NCI-H526 (cell line): Measurements from ENCODE around the gene BCAP31.
"Not testable (repeated sequence)": the region's sequence is repeated elsewhere in the genome, so short reads cannot be mapped to it uniquely, and the experiment has no call there.

ENCODE experiments used
- DNase-seq, 2 experiments: peaks; one replicate each; lab custom pipeline; 2025; lab: John Stamatoyannopoulos, UW

BCAP31 gene

DNA sequence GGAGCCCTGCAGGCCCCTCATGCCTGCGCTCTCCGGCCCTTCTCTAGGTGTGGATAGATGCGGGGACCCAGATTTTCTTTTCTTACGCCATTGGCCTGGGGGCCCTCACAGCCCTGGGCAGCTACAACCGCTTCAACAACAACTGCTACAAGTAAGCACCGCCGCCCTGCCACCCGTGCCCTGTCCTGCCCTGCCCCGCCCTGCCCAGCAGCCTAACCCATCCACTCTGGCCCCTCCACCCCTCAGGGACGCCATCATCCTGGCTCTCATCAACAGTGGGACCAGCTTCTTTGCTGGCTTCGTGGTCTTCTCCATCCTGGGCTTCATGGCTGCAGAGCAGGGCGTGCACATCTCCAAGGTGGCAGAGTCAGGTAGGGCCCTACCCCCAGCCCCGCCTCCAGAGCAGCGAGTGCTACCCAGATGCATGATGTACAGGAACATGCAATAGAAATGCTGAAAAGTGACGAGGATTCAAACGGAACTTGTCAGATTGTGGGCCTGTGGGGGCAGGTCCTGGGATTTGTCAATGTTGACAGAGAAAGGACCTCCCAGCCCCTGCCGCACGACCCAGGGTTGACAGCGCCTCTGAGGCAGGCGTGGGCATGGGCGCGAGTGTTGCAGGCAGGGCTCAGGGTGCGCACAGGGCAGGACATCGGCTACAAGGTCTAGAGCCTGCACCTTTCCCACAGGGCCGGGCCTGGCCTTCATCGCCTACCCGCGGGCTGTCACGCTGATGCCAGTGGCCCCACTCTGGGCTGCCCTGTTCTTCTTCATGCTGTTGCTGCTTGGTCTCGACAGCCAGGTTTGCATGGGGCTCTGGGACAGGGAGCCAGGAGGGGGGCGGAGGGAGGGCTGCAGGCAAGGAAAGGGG, 30.7 kb downstream of the BCAP31 start:
- no peak for DNase-seq

DNA sequence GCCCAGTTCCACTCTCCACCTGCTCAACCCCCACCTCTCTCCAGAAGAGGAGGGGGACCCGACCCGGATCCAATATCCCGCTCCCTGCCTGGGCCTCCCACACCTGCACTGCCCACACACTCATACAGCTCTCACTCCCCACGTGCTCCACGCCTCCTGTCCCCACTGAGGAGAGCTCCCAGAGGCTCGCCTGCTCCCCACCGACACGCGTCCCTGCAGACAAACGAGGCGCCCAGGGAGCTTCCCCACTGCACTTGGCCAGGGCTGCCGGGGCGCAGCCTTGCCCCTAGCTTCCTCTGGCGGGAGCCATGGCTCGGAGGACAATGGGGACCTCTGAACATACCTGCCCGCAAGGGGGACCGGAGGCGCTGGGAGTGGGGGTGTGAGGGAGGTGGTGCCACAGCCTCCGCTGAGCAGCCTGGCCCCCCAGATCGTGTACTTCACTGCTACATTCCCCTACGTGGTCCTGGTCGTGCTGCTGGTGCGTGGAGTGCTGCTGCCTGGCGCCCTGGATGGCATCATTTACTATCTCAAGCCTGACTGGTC, 31.5 kb downstream of the BCAP31 start:
- no peak for DNase-seq

- no peak for DNase-seq
Observed at GRCh38 chrX:153692003-153692402, 32.2 kb downstream of the BCAP31 start.

- DNase-seq: not testable (repeated sequence)
Observed at GRCh38 chrX:153691032-153691827, 33.0 kb downstream of the BCAP31 start.

- DNase-seq: no peak
Observed at GRCh38 chrX:153690466-153690865, 33.7 kb downstream of the BCAP31 start.

DNA sequence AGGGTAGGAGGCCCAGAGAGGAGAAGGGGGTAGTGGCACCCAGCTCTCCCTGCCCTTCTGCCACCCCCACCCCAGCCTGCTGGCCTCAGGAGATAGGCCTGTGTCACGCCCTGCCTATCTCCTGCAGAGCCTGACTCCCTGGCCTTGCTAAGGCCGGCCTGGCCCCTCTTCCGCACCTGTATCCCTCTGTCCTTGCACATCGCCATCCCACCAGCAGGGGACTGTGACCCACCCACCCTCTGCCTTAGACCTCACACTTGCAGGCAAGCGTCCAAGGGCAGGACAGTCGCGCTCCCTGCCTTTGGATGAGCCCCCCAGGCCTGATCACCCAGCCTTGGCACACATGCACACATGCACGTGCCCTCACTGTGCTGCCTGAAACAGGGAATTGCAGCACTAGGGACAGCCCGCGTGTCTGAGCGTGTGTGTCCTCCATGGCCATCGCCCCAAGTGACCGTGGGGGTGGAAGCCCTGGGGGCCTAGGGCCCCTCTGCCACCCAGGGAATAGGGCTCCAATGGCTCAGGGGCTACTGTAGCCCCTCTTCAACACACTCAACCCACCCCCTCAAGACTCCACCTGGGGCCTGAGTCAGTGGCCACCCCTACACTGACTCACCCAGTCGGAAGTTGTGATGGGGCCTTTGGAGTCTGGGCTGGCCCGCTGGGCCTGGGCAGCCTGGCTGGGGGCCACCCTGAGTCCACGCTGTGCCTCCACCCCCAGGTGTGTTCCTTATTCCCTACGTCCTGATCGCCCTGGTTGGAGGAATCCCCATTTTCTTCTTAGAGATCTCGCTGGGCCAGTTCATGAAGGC, 34.3 kb downstream of the BCAP31 start:
- peak in 1 of 2 experiments; percentile 30 for DNase-seq

DNA sequence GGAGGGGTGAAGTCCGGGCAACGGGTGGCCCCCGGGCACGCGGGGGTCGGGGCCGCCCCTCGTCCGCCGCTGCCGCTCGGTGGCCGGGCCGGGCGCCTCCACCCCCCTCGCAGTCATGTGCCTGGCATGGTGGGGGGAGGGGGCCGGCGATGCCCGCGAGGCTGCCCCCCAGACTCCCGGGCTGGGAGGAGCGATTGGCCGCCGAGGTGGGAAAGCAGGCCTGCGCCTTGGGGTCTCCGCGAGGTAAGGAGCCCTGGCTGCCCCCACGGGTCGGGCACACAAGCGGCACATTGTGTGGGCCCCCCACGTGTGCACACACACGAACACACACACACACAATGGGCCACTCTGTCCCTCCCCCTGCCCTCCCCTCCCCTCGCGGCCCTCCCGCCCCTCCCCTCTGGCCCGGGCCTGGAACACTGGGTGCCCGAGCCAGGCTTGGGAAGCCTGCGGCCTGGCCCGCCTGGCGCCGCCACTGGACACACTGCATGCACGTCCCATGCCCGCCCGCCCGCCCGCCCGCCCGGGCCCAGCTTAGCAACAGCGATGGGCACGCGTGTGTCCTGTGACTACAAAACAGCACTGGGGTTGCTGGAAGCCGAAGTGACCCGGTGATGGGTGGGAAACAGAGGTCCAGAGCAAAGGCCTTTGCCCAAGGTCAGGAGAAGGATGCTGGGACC, 35.1 kb downstream of the BCAP31 start:
- peak in 1 of 2 experiments; percentile 61 for DNase-seq

DNA sequence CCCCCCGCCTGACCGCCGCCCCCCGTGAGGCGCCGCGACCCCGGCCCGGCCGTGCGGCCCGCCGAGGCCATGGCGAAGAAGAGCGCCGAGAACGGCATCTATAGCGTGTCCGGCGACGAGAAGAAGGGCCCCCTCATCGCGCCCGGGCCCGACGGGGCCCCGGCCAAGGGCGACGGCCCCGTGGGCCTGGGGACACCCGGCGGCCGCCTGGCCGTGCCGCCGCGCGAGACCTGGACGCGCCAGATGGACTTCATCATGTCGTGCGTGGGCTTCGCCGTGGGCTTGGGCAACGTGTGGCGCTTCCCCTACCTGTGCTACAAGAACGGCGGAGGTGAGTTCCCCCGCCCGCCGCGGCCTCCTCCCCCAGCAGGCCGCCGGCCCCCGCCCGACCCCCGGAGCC, 35.7 kb downstream of the BCAP31 start:
- DNase-seq: peak in 1 of 2 experiments; percentile 45

- no peak for DNase-seq
Observed at GRCh38 chrX:153688071-153688470, 36.1 kb downstream of the BCAP31 start.

DNA sequence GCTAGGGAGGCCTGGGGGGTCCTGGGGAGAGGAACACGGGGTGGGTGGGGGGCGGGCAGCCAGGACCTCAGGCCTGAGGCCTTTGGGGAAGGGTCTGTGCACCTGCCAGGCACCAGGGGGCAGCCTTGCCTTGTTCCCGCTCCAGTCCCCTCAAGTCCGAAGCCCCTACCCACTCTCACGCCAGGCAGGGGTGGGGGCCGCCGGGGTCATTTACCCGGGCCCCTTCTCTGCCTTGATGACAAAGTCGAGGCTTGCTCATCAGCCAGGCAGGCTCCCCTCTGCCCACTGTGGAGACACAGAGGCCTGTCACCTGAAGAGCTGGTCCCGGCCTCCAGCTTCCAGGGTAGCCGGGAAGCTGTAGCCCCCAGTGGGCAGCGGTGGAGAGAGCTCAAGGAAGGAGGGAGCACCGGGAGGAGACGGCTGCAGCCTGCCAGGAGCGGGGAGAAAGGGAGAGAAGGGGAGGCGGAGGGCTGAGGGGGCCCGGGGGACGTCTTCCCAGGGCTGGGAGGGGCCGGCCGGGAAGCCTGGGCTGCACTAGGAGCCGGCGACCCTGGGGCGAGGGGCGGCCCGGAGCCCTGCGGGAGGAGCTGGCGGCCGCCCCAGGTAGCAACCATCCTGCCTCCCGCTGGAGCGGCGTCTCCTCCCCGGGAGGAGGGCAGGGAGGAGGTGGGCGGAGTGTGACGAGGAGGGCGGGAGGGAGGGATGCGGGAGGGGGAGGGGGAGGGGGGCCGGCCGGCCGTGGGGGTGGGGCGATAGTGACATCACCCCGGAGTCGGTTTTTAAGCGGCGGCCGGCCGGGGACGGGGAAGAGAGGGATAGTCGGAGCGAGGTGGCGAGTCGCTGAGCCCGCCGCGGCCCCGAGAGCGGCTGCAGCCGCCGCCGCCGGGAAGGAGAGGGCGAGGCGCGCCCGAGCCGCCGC, 36.8 kb downstream of the BCAP31 start, which contains the start of gene SLC6A8:
Gene SLC6A8 (plus strand): TSS at position 806 of the 919 bp plus-strand sequence. CDS start 649 bp downstream, outside the sequence.
- DNase-seq: peak; percentile 50 to 79

- DNase-seq: no peak
Observed at GRCh38 chrX:153686711-153687110, 37.5 kb downstream of the BCAP31 start.

DNA sequence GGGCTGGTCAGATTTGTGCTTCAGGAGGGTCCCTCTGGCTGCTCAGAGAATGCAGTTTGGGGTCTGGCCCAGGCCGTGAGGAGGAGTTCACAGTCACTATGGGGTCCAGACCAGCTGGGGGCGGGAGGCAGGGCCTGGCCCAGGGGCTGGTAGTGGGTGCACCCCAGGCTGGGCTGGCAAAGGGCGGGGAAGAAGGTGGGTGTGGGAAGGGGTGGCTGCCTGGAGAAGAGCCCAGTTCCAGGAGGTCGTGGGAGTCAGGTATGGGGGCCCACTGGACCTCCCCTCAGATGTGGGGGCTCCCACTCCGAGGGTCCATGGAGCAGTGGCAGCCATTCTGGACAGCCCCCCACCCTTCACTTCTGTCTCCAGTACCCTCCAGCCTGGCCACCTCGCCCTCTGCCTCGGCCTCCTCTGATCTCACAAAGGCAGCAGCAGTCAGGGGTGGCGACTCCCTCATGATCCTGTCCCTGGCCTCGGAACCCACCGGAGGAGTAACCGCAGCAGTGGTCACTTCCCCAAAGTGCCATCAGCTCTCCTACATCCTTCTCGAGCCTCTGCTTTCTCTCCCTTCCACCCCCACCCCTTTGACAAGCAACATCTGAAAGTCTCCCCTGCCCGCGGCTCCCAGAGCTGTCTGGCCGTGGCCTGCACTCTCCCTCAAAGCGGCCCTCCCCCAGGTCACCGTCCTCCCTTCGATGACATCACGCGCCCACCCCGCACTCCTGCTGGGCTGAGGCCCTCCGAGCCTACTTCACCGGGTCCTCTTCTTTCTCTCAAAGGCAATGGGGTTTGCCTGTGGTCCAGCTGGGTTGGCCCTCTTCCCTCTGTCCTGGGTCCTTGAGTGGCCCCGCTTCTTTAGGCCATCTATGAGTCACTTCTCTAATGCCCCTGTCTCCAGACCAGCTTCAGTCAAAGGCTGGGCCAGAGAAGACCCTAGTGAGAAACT, 38.2 kb downstream of the BCAP31 start:
- no peak for DNase-seq

GRCh38 chrX:153685156-153685536, 39.0 kb downstream of the BCAP31 start:
- DNase-seq: no peak

- no peak for DNase-seq
Observed at GRCh38 chrX:153684467-153685155, 39.6 kb downstream of the BCAP31 start.

DNA sequence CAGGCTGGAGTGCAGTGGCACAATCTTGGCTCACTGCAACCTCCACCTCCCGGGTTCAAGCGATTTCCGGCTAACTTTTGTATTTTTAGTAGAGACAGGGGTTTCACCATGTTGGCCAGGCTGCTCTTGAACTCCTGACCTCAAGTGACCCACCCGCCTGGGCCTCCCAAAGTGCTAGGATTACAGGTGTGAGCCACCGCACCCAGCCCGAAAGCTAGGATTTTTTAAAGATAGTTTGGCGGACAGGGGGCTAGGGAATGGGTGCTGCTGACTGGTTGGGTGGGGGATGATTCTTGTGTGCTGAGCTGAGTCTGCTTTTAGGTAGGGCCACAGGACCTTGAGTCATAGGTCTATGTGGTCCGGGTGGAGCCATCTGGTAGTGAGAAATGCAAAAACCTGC, 40.7 kb downstream of the BCAP31 start:
- not testable (repeated sequence) for DNase-seq

- no peak for DNase-seq
Observed at GRCh38 chrX:153681175-153681574, 43.0 kb downstream of the BCAP31 start.

- no peak for DNase-seq
Observed at GRCh38 chrX:153674219-153674851, 49.9 kb downstream of the BCAP31 start.
